ENCODE measurements around the gene LGALS12. TPM values are rescaled to one million over a fixed set of nuclear protein-coding genes. Genes with fewer than 3 reads are reported as not detected.

Gene LGALS12
- total RNA-seq, 1 experiment from 2014 or later = not detected

- no peak for TF ChIP-seq CTCF (IDR thresholded peaks at IDR 0.05; ENCODE audit: insufficient read depth in 1 of 2, low read depth in 1 of 2, low read length in 1 of 2, severe bottlenecking in 1 of 2, unreplicated experiment in 1 of 2)
- Histone ChIP-seq H3K9me3 (peaks cover 6% of the 10 kb centered on the region), H3K36me3 (ENCODE audit: control insufficient read depth, insufficient read depth, low read length) (no peaks in the 10 kb centered on the region), H3K4me1 (peaks cover 4% of the 10 kb centered on the region), H3K4me3 (ENCODE audit: low read depth, low read length) (no peak overlapping the region), H3K27me3 (replicated peaks; ENCODE audit: control insufficient read depth, insufficient read depth, low read length) (no peaks in the 10 kb centered on the region)
- DNase-seq = no peak
- no peaks in the 10 kb centered on the region for H3K36me3 Mint-ChIP-seq (ENCODE audit: insufficient read depth, unreplicated experiment)
- intact Hi-C loops (cut with micrococcal nuclease; ENCODE audit: unreplicated experiment) = no loop called here
- BruUV-seq (replicated peaks) = no TSS peak
- peaks cover 7% of the 10 kb centered on the region for H3K4me1 Mint-ChIP-seq (ENCODE audit: low read depth, unreplicated experiment)
- no peak overlapping the region for H3K27ac Mint-ChIP-seq (ENCODE audit: unreplicated experiment)
- peaks cover 66% of the 10 kb centered on the region for H3K9me3 Mint-ChIP-seq (ENCODE audit: unreplicated experiment)
- H3K4me3 Mint-ChIP-seq (ENCODE audit: unreplicated experiment) = no peak overlapping the region
- ChIA-PET POLR2A (no interaction called here), CTCF (interaction anchor here (0.6 kb wide), 1 partner anchor 1599 kb away, joined by 4 read pairs; no protein-coding TSS in a partner anchor)
- no peaks in the 10 kb centered on the region for H3K27me3 Mint-ChIP-seq (ENCODE audit: insufficient read depth, unreplicated experiment)
These were observed 4.6 kb upstream of the LGALS12 start for GRCh38 chr11:63501236-63501635.

- peaks cover 55% of the 10 kb centered on the region for H3K9me3 Mint-ChIP-seq (ENCODE audit: unreplicated experiment)
These were observed 3.5 kb upstream of the LGALS12 start for GRCh38 chr11:63502252-63502820.

GRCh38 chr11:63503492-63503891 lies 2.4 kb upstream of the LGALS12 start:
- H3K4me3 ChIP-seq (ENCODE audit: low read depth, low read length) = no peak overlapping the region
- no peak for TF ChIP-seq CTCF (IDR thresholded peaks at IDR 0.05; ENCODE audit: insufficient read depth in 1 of 2, low read depth in 1 of 2, low read length in 1 of 2, severe bottlenecking in 1 of 2, unreplicated experiment in 1 of 2)
- H3K9me3 Mint-ChIP-seq (ENCODE audit: unreplicated experiment) = peaks cover 43% of the 10 kb centered on the region
- no peaks in the 10 kb centered on the region for H3K27me3 Mint-ChIP-seq (ENCODE audit: insufficient read depth, unreplicated experiment)
- no TSS peak for BruUV-seq (replicated peaks)
- H3K27ac Mint-ChIP-seq (ENCODE audit: unreplicated experiment) = no peak overlapping the region
- intact Hi-C loops (cut with micrococcal nuclease; ENCODE audit: unreplicated experiment) = no loop called here
- H3K4me1 Mint-ChIP-seq (ENCODE audit: low read depth, unreplicated experiment) = peaks cover 7% of the 10 kb centered on the region
- no peak overlapping the region for H3K4me3 Mint-ChIP-seq (ENCODE audit: unreplicated experiment)
- no peaks in the 10 kb centered on the region for H3K36me3 Mint-ChIP-seq (ENCODE audit: insufficient read depth, unreplicated experiment)
- CTCF ChIA-PET = no interaction called here
- peaks cover 6% of the 10 kb centered on the region for H3K9me3 ChIP-seq
- no peaks in the 10 kb centered on the region for H3K27me3 ChIP-seq (replicated peaks; ENCODE audit: control insufficient read depth, insufficient read depth, low read length)
- no peak for DNase-seq
- H3K4me1 ChIP-seq = peaks cover 7% of the 10 kb centered on the region
- POLR2A ChIA-PET = no interaction called here
- no peaks in the 10 kb centered on the region for H3K36me3 ChIP-seq (ENCODE audit: control insufficient read depth, insufficient read depth, low read length)

More at GRCh38 chr11:63502252-63502820, 3.5 kb upstream of the LGALS12 start:
- no peak for TF ChIP-seq CTCF (IDR thresholded peaks at IDR 0.05; ENCODE audit: insufficient read depth in 1 of 2, low read depth in 1 of 2, low read length in 1 of 2, severe bottlenecking in 1 of 2, unreplicated experiment in 1 of 2)
- no TSS peak for BruUV-seq (replicated peaks)
- Histone ChIP-seq H3K36me3 (ENCODE audit: control insufficient read depth, insufficient read depth, low read length) (no peaks in the 10 kb centered on the region), H3K27me3 (replicated peaks; ENCODE audit: control insufficient read depth, insufficient read depth, low read length) (no peaks in the 10 kb centered on the region), H3K4me1 (peaks cover 7% of the 10 kb centered on the region), H3K9me3 (peaks cover 6% of the 10 kb centered on the region), H3K4me3 (ENCODE audit: low read depth, low read length) (no peak overlapping the region)
- H3K4me3 Mint-ChIP-seq (ENCODE audit: unreplicated experiment) = no peak overlapping the region
- no peaks in the 10 kb centered on the region for H3K27me3 Mint-ChIP-seq (ENCODE audit: insufficient read depth, unreplicated experiment)
- ChIA-PET POLR2A (no interaction called here), CTCF (no interaction called here)
- H3K27ac Mint-ChIP-seq (ENCODE audit: unreplicated experiment) = no peak overlapping the region
- H3K4me1 Mint-ChIP-seq (ENCODE audit: low read depth, unreplicated experiment) = peaks cover 7% of the 10 kb centered on the region
- intact Hi-C loops (cut with micrococcal nuclease; ENCODE audit: unreplicated experiment) = no loop called here
- H3K36me3 Mint-ChIP-seq (ENCODE audit: insufficient read depth, unreplicated experiment) = no peaks in the 10 kb centered on the region
- no peak for DNase-seq

Data from Caco-2 (cell line).